ENCODE measurements around the gene ROBO3.

ROBO3 gene

GRCh38 chr11:124887667-124888013, 22.4 kb downstream of the ROBO3 start:
- H3K27ac ChIP-seq = no peak overlapping the region
- no peak for TF ChIP-seq ZFX (IDR thresholded peaks at IDR 0.05; ENCODE audit: borderline replicate concordance)

GRCh38 chr11:124889191-124890091, 24.2 kb downstream of the ROBO3 start:
- no peak overlapping the region for H3K27ac ChIP-seq
- TF ChIP-seq CTCF (IDR thresholded peaks at IDR 0.05) (no peak), ZFX (IDR thresholded peaks at IDR 0.05; ENCODE audit: borderline replicate concordance) (no peak)

GRCh38 chr11:124890151-124890550, 24.9 kb downstream of the ROBO3 start:
- TF ChIP-seq ZFX (IDR thresholded peaks at IDR 0.05; ENCODE audit: borderline replicate concordance) (no peak), CTCF (IDR thresholded peaks at IDR 0.05) (no peak)
- no peak overlapping the region for H3K27ac ChIP-seq

- TF ChIP-seq ZFX (IDR thresholded peaks at IDR 0.05; ENCODE audit: borderline replicate concordance) = no peak
- no peak for TF ChIP-seq CTCF (IDR thresholded peaks at IDR 0.05)
These were observed 25.6 kb downstream of the ROBO3 start for GRCh38 chr11:124890683-124891372.

DNA sequence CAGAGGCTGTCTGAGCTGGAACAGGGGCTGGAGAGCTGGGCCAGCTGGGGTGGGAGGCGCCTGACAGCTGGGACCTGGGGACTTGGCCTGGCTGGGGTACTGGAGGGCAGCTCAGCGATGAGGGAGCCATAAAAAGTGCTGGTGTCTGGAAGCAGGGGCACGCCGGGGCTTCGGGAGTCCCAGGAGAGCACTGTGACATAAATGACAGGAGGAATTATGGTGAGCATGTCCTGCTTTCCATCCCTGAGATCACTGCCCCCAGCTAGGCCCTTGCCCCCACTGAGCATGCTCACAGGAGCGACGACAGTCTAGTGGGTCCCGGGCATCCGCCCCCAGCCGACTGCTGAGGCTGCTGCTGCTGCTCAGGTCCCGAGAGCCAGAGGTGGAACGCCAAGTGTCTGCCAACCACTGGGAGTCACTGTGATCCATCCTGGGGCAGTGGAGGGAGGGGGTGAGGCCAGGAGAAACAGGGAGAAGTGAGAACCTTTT, 26.2 kb downstream of the ROBO3 start:
- no peak overlapping the region for H3K27ac ChIP-seq
- no peak for TF ChIP-seq CTCF (IDR thresholded peaks at IDR 0.05)
- TF ChIP-seq ZFX (IDR thresholded peaks at IDR 0.05; ENCODE audit: borderline replicate concordance) = no peak

More at GRCh38 chr11:124890683-124891372, 25.6 kb downstream of the ROBO3 start:
- H3K27ac ChIP-seq = no peak overlapping the region

- no peak for TF ChIP-seq CTCF (IDR thresholded peaks at IDR 0.05)
These were observed 26.9 kb downstream of the ROBO3 start for GRCh38 chr11:124892146-124892545.

DNA sequence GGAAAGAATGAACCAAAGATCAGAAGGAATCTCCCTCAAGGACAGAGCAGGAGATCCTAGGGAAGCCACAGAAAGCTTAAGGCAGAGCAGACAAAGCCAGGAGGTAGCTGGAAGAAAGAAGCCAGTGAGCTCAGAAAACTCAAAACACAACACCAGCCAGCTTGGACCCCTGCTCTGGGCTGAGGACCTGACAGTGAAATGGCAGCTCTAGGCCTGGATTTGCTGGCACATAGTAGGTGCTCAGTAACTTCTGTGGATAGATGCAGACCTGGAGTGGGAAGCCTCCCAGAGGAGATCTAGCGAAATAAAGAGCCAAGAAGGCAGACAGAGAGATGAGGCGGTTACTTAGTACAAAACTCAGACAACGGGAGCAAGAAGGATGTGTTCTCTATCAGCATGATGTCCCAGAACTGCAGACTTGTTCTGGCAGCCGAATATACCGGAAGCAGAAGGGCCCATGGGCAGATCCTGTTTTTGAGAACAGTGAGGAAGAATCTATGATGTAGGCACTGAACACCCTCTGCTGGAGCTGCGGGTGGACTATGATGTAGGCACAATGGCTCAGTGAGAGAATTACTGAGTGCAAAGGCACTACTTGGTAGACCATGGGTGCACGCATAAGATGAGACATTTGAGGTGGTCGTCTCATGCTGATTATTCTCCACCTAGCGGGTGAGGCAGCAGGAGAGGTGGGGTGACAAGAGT, 27.7 kb downstream of the ROBO3 start:
- no peak for TF ChIP-seq ZFX (IDR thresholded peaks at IDR 0.05; ENCODE audit: borderline replicate concordance)
- no peak overlapping the region for H3K27ac ChIP-seq

More at GRCh38 chr11:124892146-124892545, 26.9 kb downstream of the ROBO3 start:
- H3K27ac ChIP-seq = no peak overlapping the region

All from 22Rv1 (cell line).